Measurements from ENCODE around the gene NOL4L. TPM values are rescaled to one million over a fixed set of nuclear protein-coding genes. Genes with fewer than 3 reads are reported as not detected.

The NOL4L gene
- total RNA-seq, 4 donors from 2014 or later = 45.6 to 105 (median 85.9) TPM

DNA sequence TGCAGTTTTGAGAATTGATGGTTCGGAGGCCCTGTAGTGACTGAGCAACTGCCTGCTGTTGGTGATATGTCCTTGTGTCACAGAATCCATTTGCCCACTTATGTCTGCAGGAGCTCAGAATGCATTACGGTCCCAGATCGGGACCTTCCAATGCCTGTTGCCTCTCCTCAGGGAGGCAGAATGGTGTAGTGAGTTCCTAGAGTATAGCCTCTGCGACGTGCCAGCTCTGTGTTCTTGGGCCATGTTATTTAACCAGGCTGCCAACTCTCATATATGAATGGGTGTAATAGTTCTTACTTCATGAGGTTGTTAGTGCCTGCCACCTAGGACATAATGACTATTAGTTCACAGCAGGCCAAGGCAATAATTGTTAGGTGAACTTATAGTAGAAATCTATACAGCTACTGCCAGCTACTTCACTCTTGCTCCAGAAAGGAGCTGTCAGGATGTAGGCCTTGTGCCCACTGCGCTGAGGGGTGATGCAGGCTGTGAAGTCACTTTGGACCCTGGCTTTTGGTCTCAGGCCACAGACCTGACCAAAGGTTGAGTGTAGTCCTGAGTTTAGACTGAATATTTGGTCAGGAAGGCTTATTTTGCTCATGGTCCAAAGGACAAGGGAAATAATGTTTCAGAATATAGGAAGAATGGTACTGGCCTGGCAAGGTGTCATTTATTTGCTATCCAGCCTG is 144.9 kb downstream of the NOL4L start:
- peaks cover 0 to 33% (median 14%) of the 10 kb centered on the region in 4 donors for H3K36me3 ChIP-seq
- peak; percentile 3 for DNase-seq
- no peaks in the 10 kb centered on the region for H3K4me1 ChIP-seq
- in situ Hi-C loops (cut with MboI; ENCODE audit: low pct_ligation_motif_present in 1 of 4, low pct_unique_long_range_greater_than_20kb in 1 of 4, low sequenced_read_pairs in 3 of 4) = no loop called here
- no peak overlapping the region for H3K4me3 ChIP-seq
- no peaks in the 10 kb centered on the region for H3K9me3 ChIP-seq
- no peaks in the 10 kb centered on the region for H3K27me3 ChIP-seq
- WGBS, 2 donors (ENCODE audit: low coverage in 1 of 2) = 83% methylated on average over 6 of the region's 6 CpGs; no CpG with 5 or more reads in 1 of the 2 donors
- intact Hi-C loops (cut with DNase I; ENCODE audit: low total_unique reads) = loop anchor here (5.0 kb wide), 1 partner anchor 63 kb away; no protein-coding TSS in a partner anchor
- no peak for TF ChIP-seq POLR2A (IDR thresholded peaks at IDR 0.05)
- no peak for TF ChIP-seq EP300 (IDR thresholded peaks at IDR 0.05; ENCODE audit: low read depth)
- TF ChIP-seq POLR2AphosphoS5 (IDR thresholded peaks at IDR 0.05) = no peak
- no peak overlapping the region for H3K27ac ChIP-seq

DNA sequence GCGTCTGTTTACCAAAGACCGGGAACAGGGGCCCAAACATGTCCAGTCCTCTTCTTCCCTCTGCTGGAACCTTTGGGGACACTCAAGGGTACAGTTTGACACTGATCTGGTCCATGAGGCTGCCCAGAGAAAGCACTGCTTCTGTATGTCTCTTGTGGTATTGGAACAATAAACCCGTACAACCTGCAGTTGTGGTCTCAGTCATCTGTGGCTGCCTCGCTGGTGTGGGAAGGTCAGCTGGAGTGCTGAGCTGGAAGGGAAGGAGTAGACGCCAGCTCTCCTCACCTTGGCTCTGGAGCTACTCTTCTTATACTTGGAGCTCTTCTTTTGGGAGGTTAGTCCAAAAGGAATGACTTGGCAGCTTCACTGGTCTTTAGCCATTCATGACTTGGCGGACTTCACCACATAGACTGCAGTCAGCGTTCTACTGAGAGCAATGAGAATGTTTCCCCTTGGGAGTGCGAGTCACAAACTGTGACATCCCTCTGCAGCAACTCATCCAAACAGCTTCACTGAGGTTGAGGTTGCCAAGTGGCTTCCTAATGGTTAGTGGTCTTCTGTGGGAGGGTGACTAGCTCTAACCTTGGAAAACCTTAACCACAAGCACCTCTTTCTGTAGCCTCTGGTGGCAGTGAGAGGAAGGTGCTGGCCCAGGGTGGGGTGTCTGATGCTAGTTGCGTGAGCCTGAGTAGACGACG is 145.9 kb downstream of the NOL4L start:
- peak; percentile 5 for DNase-seq
- intact Hi-C loops (cut with DNase I; ENCODE audit: low total_unique reads) (no loop called here), in situ Hi-C loops (cut with MboI; ENCODE audit: low pct_ligation_motif_present in 1 of 4, low pct_unique_long_range_greater_than_20kb in 1 of 4, low sequenced_read_pairs in 3 of 4) (no loop called here)
- Histone ChIP-seq H3K4me1 (no peaks in the 10 kb centered on the region), H3K36me3 (peaks cover 0 to 43% (median 21%) of the 10 kb centered on the region in 4 donors), H3K27ac (no peak overlapping the region), H3K4me3 (no peak overlapping the region), H3K27me3 (no peaks in the 10 kb centered on the region), H3K9me3 (no peaks in the 10 kb centered on the region)
- TF ChIP-seq EP300 (IDR thresholded peaks at IDR 0.05; ENCODE audit: low read depth) (no peak), POLR2A (IDR thresholded peaks at IDR 0.05) (no peak), POLR2AphosphoS5 (IDR thresholded peaks at IDR 0.05) (no peak)
- TF ChIP-seq, protein P1, sequence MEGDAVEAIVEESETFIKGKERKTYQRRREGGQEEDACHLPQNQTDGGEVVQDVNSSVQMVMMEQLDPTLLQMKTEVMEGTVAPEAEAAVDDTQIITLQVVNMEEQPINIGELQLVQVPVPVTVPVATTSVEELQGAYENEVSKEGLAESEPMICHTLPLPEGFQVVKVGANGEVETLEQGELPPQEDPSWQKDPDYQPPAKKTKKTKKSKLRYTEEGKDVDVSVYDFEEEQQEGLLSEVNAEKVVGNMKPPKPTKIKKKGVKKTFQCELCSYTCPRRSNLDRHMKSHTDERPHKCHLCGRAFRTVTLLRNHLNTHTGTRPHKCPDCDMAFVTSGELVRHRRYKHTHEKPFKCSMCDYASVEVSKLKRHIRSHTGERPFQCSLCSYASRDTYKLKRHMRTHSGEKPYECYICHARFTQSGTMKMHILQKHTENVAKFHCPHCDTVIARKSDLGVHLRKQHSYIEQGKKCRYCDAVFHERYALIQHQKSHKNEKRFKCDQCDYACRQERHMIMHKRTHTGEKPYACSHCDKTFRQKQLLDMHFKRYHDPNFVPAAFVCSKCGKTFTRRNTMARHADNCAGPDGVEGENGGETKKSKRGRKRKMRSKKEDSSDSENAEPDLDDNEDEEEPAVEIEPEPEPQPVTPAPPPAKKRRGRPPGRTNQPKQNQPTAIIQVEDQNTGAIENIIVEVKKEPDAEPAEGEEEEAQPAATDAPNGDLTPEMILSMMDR (IDR thresholded peaks at IDR 0.05) = no peak
- 85 to 87% methylated on average over 5 to 11 of the region's 11 CpGs for WGBS, 2 donors (ENCODE audit: low coverage in 1 of 2)

DNA sequence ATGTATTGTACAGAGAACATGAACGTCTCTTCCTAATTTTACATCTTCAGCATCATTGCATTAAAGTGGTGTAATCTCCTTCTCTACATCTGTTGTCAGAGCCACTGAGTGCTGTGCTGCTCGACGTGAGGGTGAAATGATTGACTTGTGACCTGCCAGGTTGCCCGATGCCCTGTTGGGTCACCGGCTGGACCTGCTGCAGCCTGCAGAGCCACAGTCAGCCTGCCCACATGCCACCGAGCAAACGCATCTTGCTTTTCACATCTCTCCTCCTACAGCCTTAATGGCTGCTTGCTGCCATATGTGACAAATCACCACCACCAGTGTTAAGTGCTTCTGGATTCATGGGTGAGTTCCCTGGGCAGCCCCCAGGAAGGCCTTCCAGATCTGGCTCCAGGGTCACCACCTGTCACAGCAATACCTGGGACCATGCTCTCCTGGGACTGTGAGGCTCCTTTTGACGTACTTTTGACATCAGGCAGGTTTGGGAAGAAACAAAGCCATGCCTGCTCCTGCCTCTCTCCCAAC is 146.7 kb downstream of the NOL4L start:
- no peak for DNase-seq
- no peak overlapping the region for H3K4me3 ChIP-seq
- H3K4me1 ChIP-seq = no peaks in the 10 kb centered on the region
- no peaks in the 10 kb centered on the region for H3K27me3 ChIP-seq
- WGBS, 2 donors (ENCODE audit: low coverage in 1 of 2) = 83 to 93% methylated on average over 8 of the region's 8 CpGs
- no peaks in the 10 kb centered on the region for H3K9me3 ChIP-seq
- TF ChIP-seq POLR2A (IDR thresholded peaks at IDR 0.05) = no peak
- no peak for TF ChIP-seq EP300 (IDR thresholded peaks at IDR 0.05; ENCODE audit: low read depth)
- TF ChIP-seq, protein P1 (IDR thresholded peaks at IDR 0.05) = no peak
- no peak for TF ChIP-seq POLR2AphosphoS5 (IDR thresholded peaks at IDR 0.05)
- intact Hi-C loops (cut with DNase I; ENCODE audit: low total_unique reads) = no loop called here
- in situ Hi-C loops (cut with MboI; ENCODE audit: low pct_ligation_motif_present in 1 of 4, low pct_unique_long_range_greater_than_20kb in 1 of 4, low sequenced_read_pairs in 3 of 4) = no loop called here
- peaks cover 0 to 50% (median 25%) of the 10 kb centered on the region in 4 donors for H3K36me3 ChIP-seq
- no peak overlapping the region for H3K27ac ChIP-seq

DNA sequence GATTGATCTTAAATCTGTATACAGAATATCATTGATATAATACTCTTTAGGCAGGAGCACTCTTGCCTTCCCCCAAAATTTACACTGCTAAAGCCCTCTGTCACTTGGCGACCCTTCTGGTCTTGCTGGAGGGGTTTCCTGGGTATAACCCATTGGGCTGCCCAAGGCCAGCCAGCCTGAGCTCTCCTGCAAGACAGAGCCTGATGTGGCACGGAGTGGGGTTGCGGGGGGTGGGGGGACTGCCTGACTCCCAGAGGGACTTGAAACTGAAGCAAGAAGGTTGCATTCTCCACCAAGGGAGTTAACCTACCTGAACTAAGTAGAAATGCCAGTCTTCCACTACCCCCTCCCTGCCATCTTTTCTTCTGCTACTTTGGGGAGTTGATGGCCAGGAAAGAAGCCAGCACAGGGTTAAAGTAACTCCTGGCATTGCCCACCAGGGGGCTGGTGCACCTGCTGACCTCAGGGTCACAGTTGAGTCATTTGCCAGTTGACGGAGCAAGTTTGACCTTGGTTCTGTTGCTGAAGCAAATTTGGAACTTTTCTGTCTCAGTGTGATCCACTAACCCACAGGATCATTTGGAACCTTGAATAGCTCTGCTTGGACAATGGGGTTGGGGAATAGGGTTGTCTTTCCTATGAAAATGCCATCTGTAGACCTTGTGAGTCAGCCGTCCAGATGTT is 147.6 kb downstream of the NOL4L start:
- TF ChIP-seq EP300 (IDR thresholded peaks at IDR 0.05; ENCODE audit: low read depth) = no peak
- TF ChIP-seq, protein P1 (IDR thresholded peaks at IDR 0.05) = peak in 3 of 5 experiments; percentile 15 to 20 (median 18)
- peaks cover 0 to 54% (median 26%) of the 10 kb centered on the region in 4 donors for H3K36me3 ChIP-seq
- no peak overlapping the region for H3K27ac ChIP-seq
- in situ Hi-C loops (cut with MboI; ENCODE audit: low pct_ligation_motif_present in 1 of 4, low pct_unique_long_range_greater_than_20kb in 1 of 4, low sequenced_read_pairs in 3 of 4) = no loop called here
- no peaks in the 10 kb centered on the region for H3K9me3 ChIP-seq
- no peaks in the 10 kb centered on the region for H3K4me1 ChIP-seq
- intact Hi-C loops (cut with DNase I; ENCODE audit: low total_unique reads) = no loop called here
- H3K4me3 ChIP-seq = no peak overlapping the region
- 83% methylated on average over 5 of the region's 5 CpGs; no CpG with 5 or more reads in 1 of the 2 donors for WGBS, 2 donors (ENCODE audit: low coverage in 1 of 2)
- H3K27me3 ChIP-seq = no peaks in the 10 kb centered on the region
- no peak for DNase-seq
